ENCODE measurements around the gene EEIG1.

The EEIG1 gene

DNA sequence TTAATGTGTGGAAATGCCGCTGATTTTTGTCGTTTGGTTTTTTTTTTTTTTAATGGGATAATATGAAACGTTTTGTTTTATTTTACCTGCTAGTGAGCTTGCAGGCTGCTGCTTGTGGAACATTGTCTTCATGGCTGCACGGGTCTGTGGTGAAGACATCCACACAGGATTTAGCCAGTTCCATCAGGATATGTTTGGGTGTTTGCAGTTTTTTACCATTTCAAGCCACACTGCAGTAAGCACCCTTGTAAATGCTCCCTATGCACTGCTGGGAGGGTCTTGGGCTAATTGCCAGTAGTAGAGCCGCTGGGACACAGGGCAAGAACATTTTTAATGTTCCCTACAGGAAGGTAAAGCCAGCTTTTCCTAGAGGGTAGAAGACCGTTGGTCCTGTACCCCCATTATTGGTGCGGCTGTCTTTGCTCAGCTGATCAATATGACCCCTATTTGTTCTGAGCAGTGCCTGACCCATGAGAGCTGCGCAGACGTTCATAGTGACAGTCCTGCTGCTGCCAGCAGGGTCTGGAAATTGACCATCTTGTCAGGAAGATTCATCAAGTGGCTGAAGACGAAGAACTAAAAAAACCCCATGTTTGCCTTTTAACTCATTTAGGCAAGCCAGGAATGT lies 20.5 kb upstream of the EEIG1 start:
- DNase-seq (ENCODE audit: low spot score), result no peak

DNA sequence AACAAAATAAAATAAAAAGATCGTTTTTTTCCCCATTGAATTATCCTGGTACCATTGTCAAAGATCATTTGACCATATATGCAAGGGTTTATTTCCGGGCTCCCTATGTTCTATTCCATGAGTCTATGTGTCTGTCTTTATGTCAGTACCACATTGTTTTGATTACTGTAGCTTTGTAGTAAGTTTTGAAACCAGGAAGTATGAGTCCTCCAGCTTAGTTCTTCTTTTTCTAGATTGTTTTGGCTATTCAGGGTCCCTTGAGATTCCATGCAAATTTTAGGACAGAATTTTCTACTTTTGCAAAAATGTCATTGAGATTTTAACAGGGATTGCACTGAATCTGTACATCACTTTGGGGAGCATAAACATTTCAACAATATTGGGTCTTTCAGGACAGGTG lies 18.7 kb upstream of the EEIG1 start:
- no peak for DNase-seq (ENCODE audit: low spot score)

DNA sequence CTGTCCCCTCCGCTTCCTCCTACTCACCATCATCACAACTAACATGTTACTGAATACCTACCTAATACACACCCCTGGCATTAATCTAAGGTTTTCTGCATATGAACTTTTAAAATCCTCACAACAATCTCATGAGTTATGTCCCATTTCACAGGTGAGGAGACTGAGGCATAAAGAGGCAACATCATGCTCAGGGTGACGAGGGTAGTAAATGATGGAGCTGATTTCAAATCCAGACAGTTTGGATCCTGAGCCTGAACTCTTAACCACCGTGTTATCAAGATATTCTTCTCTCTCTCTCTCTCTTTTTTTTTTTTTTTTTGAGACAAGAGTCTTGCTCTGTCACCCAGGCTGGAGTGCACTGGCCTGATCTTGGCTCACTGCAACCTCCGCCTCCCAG lies 12.9 kb upstream of the EEIG1 start:
- no peak for DNase-seq (ENCODE audit: low spot score)

GRCh38 chr9:127991757-127992274 lies 11.0 kb upstream of the EEIG1 start:
- DNase-seq (ENCODE audit: low spot score), result no peak

DNA sequence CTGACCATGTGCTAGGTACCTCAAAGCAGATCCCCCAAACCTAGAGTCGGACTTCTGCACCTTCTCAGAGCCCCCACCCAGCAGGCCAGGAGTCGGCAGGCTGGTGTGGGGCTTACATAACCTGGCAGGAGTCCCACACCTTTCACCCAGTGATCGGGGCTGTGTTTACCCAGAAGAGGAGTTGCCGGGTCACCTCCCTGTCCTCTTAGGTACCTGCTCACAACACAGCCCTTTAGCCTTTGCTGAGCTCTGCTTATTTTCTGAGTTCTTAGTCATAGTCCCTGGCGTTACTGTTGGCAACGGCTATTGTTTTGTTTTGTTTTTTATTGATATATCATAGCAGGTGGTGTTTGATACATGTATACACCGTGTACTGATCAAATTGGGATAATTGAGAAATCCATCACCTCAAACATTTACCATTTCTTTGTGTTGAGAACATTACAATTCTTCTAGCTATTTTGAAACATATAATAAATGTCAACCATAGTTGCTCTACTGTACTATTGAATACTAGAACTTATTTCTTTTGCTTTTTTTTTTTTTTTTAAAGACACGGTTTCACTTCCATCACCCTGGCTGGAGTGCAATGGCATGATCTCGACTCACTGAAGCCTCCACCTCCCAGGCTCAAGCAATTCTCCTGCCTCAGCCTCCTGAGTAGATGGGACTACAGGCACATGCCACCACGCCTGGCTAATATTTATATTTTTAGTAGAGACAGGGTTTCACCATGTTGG lies 10.4 kb upstream of the EEIG1 start:
- peak; percentile 55 for DNase-seq (ENCODE audit: low spot score)

DNA sequence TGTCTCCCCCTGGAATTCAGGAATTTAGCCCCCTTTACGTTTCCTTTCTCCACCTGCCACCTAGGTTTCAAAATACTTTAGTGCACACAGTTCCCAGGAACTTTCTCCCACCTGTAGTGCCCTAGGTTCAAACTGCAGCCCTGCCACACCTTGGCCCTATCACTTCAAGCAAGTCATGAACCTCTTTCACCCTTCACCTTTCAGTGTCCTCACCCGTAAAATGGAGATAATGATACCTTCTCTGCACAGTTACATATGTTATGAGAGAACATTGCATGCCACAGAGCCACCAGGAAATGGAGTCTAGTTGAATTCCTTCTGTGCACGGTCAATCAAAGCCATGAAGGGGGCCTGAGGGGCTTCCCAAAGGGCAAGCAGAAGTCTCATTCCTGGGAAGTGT lies 9.8 kb upstream of the EEIG1 start:
- no peak for DNase-seq (ENCODE audit: low spot score)

DNA sequence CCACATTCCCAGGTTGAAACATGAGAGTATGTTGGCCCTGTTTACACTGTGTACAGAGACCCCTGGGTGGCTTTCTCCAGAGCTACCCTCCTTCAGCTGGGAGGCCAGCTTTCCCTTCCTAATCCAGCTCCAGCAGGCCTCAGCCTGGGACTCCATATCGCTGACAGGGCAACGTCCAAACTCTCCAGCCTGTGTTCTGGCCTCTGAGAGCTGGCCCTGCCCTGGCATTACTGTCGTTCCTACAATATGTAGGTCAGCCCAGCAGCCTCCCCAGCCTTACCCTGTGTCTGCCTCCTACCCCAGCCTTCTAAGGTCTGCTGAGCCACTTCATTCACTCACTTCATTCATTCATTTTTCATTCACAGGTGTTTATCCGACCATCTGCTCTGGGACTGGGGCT lies 8.3 kb upstream of the EEIG1 start:
- DNase-seq (ENCODE audit: low spot score), result no peak

GRCh38 chr9:127987103-127987614 lies 6.4 kb upstream of the EEIG1 start:
- DNase-seq (ENCODE audit: low spot score), result no peak

DNA sequence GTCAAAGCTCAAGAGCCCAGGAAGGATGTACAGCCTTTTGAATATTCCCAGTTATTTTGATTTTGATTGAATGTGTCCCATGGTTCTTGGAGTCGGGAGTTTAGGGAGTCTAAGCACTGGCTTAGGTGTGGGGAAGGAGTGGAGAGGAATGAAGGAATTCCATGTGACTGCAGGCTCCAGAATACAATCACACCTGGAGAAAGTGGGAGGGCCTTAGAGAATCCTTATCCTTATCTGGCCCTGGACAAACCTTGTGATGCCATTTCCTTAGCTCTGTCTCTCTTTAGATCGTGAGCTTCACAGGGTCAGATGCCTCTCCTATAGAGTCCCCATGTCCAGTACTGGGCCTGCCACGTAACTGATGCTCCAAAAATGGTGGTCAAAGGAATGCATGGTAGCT lies 4.2 kb upstream of the EEIG1 start:
- no peak for DNase-seq (ENCODE audit: low spot score)

- no peak for DNase-seq (ENCODE audit: low spot score)
These were observed 3.1 kb upstream of the EEIG1 start for GRCh38 chr9:127983847-127984289.

DNA sequence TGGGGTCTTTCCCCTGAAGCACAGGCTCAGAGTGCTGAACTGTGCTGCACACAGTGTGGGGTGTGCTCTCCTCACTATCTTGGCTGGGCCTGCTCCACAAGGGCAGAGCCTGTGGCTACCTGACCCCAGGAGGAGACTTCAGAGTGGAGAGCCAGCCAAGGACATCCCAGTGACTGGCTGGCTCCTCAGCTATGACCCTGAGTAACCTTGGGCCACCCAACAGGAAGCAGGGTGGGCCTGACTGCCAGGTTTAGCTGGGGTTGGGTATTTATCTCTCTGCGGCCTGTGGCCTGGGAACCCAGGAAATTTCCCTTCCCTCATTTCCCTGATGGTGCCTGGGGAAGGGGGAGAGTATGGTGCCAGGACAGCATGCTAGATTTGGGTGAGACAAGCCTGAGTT lies 2.1 kb upstream of the EEIG1 start:
- no peak for DNase-seq (ENCODE audit: low spot score)

GRCh38 chr9:127981559-127982121 lies 851 bp upstream of the EEIG1 start:
- DNase-seq (ENCODE audit: low spot score), result no peak

GRCh38 chr9:127980060-127980705 lies 606 bp downstream of the EEIG1 start:
- DNase-seq (ENCODE audit: low spot score), result peak; percentile 54

GRCh38 chr9:127979333-127980059 lies 1.3 kb downstream of the EEIG1 start:
- DNase-seq (ENCODE audit: low spot score), result peak; percentile 52

GRCh38 chr9:127979015-127979332 lies 1.8 kb downstream of the EEIG1 start:
- DNase-seq (ENCODE audit: low spot score), result no peak

- peak; percentile 52 for DNase-seq (ENCODE audit: low spot score)
These were observed 2.7 kb downstream of the EEIG1 start for GRCh38 chr9:127977884-127978647.

GRCh38 chr9:127977009-127977883 lies 3.5 kb downstream of the EEIG1 start:
- no peak for DNase-seq (ENCODE audit: low spot score)

- no peak for DNase-seq (ENCODE audit: low spot score)
These were observed 4.3 kb downstream of the EEIG1 start for GRCh38 chr9:127976498-127976897.

- no peak for DNase-seq (ENCODE audit: low spot score)
These were observed 5.1 kb downstream of the EEIG1 start for GRCh38 chr9:127975376-127976315.

All from SW480 (cell line).